GM10248 (cell line): ENCODE data around the gene HAGHL.
A peak's percentile ranks its signal among the peaks of the same experiment; 100 is the strongest.

Experiments used
- CTCF ChIA-PET: fragments of 300-600 bp; sonication (Branson Sonifier 250); formaldehyde crosslinking; extraction: SDS; loops from one replicate; lab custom pipeline; 2021; ENCODE audit warnings: antibody characterized with exemption; lab: Yijun Ruan, JAX
- POLR2A ChIA-PET: fragments of 350-650 bp; sonication (Branson Sonifier 250); formaldehyde crosslinking; extraction: SDS; loops from one replicate; lab custom pipeline; 2020; ENCODE audit warnings: antibody characterized with exemption; lab: Yijun Ruan, JAX
- DNase-seq: peaks from one replicate; pipeline ENCODE4 v3.0.0; 2012; ENCODE audit errors: extremely low spot score
- TF ChIP-seq, protein P1 (sequence below): IDR thresholded peaks from 2 replicates; pipeline ENCODE4 v1.5.1; 2012; ENCODE audit warnings: mild to moderate bottlenecking, low read depth; ENCODE audit errors: extremely low read depth, missing control alignments, control extremely low read depth

The HAGHL gene

DNA sequence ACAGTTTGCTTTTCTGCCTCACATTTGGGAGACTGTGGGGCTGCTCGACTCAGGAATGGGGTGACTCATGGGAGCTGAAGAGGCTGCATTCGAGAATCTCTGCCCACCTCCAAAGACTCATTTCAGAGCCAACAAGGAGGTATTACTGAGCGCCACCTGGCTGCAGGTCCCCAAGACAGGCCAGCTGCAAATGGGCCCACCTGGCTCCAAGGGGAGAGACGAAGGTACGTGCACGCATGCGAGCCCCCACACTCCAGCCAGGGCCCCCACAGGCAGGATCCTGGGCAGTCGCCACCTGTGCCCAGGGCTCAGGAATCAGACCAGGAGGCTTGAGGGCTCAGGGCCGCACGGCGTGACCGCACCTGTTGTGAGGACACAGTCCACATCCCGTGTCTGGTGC lies 6.0 kb downstream of the HAGHL start:
- CTCF ChIA-PET, result interaction anchor here (0.9 kb wide), 1 partner anchor 18 kb away, joined by 3 read pairs; no protein-coding TSS in a partner anchor
- POLR2A ChIA-PET, result no interaction called here
- TF ChIP-seq, protein P1, sequence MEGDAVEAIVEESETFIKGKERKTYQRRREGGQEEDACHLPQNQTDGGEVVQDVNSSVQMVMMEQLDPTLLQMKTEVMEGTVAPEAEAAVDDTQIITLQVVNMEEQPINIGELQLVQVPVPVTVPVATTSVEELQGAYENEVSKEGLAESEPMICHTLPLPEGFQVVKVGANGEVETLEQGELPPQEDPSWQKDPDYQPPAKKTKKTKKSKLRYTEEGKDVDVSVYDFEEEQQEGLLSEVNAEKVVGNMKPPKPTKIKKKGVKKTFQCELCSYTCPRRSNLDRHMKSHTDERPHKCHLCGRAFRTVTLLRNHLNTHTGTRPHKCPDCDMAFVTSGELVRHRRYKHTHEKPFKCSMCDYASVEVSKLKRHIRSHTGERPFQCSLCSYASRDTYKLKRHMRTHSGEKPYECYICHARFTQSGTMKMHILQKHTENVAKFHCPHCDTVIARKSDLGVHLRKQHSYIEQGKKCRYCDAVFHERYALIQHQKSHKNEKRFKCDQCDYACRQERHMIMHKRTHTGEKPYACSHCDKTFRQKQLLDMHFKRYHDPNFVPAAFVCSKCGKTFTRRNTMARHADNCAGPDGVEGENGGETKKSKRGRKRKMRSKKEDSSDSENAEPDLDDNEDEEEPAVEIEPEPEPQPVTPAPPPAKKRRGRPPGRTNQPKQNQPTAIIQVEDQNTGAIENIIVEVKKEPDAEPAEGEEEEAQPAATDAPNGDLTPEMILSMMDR, result peak; percentile 12
- DNase-seq, result no peak

DNA sequence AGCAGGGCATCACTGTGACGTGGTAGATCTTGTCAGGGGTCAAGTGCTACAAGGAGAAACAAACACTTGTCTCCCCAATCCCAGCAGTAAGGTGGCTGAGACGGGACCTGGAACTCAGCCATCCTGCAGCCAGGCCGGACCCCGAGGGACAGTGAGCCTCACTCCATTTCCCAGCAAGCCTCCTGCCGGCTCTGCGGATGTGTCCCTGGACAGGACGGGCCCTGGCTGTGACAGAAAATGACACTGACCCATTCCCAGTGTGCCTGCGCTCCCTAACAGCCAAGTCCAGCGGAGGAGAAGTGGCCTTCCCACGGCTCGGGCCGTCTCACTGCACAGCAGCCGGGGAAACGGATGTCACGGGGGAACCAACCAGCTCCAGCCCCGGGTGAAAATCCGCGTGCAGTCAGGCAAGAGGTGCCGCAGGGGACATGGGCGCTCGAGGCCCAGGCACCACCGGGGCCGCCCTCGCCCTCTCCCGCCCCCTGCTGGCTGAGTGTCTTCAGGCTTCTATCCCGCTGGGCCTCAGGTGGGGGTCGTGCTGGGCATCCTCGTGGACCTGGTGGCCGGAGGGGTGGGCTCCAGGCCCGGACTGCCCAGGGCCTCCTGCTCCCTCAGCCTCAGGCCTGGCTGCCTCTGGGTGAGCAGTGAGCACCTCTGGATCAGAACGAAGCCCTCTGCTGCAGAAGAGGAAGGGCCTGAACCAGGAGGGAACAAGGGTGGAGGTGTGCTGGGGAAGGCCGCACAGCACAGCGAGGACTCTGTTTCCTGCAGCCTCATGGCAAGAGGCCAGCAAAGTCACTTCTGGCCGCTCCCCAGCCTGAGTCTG lies 6.7 kb downstream of the HAGHL start:
- ChIA-PET POLR2A (no interaction called here), CTCF (interaction anchor here (0.9 to 1.4 kb wide), 2 partner anchors 17 to 21 kb away, joined by 3 to 4 read pairs; no protein-coding TSS in a partner anchor)
- DNase-seq, result no peak
- TF ChIP-seq, protein P1, result peak; percentile 19

DNA sequence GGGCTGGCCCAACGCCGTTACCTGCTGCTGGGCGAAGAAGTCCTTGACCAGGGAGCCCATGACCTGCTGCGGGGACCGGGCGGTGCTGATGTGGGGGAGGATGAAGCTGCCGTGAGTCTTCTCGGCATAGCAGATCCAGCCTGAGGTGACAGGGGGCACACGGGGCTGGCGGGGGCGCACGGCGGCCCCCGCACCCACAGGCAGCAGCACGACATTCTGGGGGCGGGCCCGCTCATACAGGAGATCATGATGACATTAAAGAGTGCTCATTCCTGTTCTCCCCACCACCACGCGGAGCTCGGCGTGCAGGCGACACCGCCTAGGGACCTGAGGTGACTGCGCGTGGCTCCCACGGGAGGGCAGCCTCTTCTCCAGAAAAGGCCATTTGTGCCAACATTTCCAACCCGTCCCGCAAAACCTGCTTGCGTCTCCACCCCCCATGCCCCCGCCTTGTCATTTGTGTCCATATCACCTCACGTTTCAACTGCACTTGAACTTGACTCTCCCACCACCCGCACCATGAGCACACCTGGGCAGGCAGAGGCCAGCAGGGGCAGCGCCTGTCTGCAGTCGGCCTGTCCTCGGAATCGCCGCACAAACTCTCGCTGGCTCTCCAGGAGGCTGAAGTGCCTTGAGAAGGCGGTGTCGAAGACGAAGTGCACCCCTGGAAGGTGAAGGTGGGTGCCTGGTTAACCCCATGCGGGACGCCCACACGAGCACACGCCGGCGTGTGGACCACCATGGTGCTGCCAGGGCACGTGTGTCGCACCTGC lies 7.5 kb downstream of the HAGHL start:
- CTCF ChIA-PET, result interaction anchor here (1.4 to 5.2 kb wide), 2 partner anchors 14 to 22 kb away, joined by 4 to 31 read pairs; partner anchors contain the start of gene ANTKMT
- TF ChIP-seq, protein P1, result no peak
- POLR2A ChIA-PET, result no interaction called here
- no peak for DNase-seq

DNA sequence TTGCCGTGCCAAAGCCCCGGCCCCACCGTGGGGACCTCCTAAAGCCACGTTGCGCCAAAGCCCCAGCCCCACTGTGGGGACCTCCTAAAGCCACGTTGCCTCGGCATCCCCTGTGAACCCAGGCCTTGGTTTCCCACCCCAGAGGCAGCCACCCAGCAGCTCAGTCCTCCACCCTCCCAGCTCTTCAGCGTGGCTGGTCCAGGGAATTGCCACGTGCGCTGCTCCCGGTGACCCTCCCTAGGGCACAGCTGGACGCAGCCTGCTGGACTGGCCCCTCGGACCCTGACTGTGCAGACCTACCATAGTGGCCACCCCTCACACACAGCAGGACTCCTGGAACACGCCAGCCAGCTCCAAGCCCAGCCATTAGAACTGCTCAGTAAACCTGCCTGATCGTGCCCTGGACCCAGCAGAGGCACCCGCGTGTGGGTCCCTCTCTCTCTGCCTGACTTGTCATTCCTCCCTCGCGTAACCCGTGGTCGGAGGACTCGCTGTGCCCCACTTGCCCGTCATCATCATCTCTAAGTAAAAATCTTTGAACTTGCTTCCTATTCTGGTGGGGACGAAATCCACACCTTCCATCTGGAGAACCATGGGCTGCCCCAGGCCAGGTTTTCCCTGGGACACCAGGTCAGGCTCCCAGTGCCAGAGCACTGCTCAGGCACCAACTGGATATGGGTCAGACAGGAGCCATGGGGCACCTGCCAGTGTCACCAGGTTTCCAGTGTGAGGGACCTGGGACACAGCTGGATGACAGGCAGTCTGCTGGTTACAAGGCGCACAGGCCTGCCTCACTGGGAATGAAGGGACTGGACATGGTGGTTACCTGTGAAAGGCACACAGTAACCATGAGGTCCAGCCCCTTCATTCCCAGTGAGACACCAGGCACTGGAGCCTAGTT lies 8.3 kb downstream of the HAGHL start:
- TF ChIP-seq, protein P1, result no peak
- CTCF ChIA-PET, result interaction anchor here (1.9 to 5.2 kb wide), 5 partner anchors 12 to 50 kb away, joined by 7 to 31 read pairs (median 9); partner anchors contain the start of genes ANTKMT and METRN
- POLR2A ChIA-PET, result interaction anchor here (0.9 to 1.5 kb wide), 3 partner anchors 8 to 1230 kb away, joined by 3 to 5 read pairs (median 3); partner anchors contain the start of genes CCDC78, HAGHL and RPS2
- DNase-seq, result no peak

DNA sequence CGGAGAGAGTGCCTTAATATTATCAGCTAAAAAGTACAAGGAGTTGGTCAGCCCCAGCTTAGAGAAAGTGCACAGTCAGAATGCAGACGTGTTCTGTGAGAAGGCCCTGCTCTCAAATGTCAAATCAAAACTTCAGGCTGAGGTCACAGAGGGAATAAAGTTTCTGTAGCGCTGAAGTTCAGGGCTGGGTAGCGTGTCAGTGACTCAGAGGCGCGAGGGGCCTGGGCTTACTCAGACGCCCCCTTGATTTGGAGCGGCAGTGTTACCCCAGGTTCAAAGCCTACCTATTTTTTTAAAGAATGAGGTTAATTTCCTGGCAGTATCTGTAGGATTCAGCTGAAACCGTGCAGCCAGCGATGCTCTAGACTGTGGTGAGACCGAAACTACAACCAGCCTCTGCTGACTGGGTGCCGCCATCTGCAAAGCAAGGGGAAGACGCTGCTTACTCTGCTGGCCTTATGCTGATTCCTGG lies 9.1 kb downstream of the HAGHL start:
- TF ChIP-seq, protein P1, result no peak
- DNase-seq, result peak; percentile 62
- ChIA-PET CTCF (interaction anchor here (1.9 to 5.2 kb wide), 5 partner anchors 12 to 49 kb away, joined by 7 to 31 read pairs (median 9); partner anchors contain the start of genes ANTKMT and METRN), POLR2A (interaction anchor here (0.9 to 1.5 kb wide), 3 partner anchors 9 to 1229 kb away, joined by 3 to 5 read pairs (median 3); partner anchors contain the start of genes CCDC78, HAGHL and RPS2)
